Hematopoietic multipotent progenitor cell treated with erythropoietin and hydrocortisone succinate and interleukin-3 and kit ligand, for 17 days (in vitro differentiated cells): ENCODE data around the gene OPN1SW.

Experiments
- DNase-seq: peaks from one replicate; pipeline ENCODE4 v3.0.0-alpha.2; 2015; ENCODE audit warnings: low spot score

The OPN1SW gene

DNA sequence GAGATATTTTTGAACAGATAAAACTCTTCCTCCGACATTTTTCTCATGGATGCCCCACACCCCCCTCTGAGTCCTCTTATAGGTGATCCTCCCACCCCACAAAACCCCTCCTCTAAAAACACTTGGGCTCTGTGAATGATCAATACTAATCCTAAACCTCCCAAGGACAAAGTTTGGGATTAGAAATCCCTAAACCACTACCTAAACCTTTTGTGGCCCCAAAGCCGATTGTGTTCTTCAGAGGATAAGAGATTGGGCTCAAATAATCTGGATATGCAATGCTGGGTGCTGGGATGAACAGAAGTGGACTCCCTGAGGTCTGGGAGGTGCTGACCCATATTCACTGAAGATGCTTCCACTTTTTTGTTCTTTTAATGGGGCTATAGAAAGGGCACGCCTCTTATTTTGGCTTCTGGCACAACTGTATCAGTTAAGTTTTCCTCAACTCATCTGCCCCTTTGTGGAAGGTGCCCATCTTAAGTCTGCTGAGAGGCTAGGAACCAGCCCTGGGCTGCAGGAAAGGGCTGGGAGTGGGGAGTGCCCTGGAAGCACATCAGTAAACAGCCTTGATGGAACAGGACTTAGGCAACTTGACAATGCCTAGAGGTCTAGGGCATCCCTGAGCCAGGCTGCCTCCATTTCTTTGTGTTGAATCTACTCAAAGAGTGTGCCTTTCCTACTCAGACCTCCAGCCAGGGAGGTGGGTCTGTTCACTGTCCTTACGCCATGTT is at the start of gene OPN1SW:
Gene OPN1SW (minus strand): TSS at position 51 of the 731 bp plus-strand sequence. CDS start 13 bp downstream, at position 38.
- no peak for DNase-seq

DNA sequence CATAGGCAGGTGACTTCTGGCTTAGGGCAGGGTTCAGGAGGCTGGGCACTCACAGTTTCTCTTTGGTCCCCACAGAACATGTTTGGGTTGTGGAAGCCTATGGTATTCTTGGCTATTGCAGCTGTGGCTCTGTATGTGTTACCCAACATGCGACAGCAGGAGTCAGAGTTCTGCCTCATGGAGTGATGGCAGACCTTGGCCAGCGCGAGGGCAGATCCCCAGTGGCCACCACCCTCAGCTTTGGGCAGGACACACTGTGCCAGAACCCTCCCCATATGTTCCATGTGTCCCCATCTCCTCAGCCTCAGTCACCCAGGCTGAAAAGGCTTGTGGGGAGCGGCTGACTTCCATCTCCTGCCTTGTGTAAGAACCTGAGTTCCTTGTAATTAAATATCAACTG is 46.1 kb upstream of the OPN1SW start:
- no peak for DNase-seq

DNA sequence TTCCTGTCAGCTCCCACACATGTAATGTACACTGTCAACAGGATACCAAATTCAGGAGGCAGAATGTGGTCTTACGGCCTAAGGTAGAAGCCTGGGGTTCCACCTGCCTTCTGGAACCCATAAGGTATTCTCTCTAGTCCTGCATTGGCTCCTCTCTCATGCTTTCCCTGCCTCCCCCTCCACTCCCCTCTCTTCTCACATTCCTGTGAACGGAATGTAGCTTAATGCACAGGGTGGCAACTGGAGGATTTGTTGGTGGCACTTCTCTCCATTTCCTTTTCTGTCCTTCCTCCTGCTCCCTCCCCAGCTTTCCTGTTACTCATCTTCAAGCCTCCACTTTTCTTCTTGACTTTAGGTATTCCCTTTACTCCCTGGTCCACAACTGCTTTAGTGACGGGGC is 43.1 kb upstream of the OPN1SW start:
- DNase-seq = no peak

DNA sequence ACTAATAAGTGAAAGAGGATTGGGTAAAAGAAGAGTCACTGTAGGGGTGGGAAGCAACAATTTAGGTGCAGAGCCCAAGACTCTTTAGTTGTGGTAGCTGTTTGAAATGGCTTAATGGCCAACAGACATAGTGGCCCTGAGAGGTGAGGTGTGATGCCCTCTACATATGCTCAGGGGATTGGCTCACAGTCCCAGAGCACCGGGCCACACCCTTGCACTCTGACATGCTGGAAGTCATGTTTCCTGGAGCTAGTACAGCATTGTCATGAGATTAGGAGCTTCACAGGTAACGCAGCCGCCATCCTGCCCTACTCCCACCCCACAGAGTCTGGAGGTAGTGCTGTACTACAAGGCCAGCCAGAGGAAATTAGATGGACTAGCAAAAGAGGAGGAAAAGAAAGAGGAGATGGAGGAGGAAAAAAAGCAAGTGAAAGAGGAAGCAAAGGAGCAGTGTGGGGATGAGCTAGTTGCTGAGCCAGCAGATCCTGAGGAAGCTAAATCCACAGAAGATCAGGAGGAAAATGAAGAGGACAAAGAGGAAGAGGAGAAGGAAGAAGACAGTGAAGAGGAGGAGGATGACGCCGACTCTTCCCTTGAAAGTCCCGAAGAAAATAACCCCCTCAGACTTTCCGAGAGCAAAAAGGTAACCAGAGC is 39.8 kb upstream of the OPN1SW start:
- no peak for DNase-seq

DNA sequence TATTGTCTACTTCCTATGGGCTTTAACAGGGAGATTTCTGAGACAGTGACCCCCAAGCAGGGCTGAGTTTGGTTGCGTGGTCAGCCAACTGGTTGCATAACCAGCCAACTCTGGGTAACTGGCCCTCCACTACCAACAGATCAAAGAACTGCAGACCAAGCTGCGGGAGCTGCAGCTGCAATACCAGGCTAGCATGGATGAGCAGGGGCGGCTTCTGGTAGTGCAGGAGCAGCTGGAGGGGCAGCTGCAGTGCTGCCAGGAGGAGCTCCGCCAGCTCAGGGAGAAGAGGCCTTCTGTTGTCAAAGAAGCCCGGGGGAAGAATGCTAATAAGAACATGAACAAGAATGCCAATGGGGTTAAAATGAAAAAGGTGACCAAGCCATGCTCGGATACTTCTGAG is 38.9 kb upstream of the OPN1SW start:
- DNase-seq = no peak

GRCh38 chr7:128812514-128813168 is 37.0 kb upstream of the OPN1SW start:
- no peak for DNase-seq

GRCh38 chr7:128811631-128812430 is 36.2 kb upstream of the OPN1SW start:
- DNase-seq = no peak

GRCh38 chr7:128810997-128811396 is 35.4 kb upstream of the OPN1SW start:
- no peak for DNase-seq

DNA sequence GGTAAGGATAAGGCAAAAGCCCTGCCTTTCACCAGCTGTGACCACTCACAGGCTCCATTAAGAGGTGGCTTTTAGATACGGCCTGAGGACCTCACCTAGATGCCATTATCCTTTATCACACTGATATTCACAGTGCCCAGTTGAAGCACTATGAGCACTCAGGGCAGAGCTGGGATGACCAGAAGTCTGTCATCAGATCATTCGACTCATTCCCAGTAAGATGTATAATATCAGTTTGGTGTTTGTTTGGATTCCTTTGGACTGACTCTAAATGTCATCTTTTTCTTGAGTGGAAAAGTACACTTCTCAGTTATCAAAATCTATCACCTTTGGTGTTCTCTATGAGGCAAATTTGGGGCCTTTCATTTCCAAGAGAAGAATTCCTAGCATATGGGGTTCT is 34.9 kb upstream of the OPN1SW start:
- DNase-seq = no peak

- DNase-seq = no peak
Observed at GRCh38 chr7:128809363-128809762, 33.8 kb upstream of the OPN1SW start.

DNA sequence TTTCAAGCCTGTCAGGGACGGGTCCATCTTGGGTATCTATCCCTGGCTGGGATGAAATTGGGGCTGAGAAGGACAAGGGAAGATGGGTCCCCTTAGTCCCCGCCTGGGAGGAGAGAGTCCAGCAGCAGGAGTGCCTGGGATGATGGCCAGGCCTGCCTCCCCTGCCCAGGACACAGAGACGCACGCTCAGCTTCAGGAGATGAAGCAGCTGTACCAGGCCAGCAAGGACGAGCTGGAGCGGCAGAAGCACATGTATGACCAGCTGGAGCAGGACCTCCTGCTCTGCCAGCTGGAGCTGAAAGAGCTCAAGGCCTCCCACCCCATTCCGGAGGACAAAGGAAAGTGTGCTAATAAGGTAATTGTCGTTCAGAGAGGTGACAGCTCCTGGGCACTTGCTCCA is 31.6 kb upstream of the OPN1SW start:
- DNase-seq = no peak

- DNase-seq = no peak
Observed at GRCh38 chr7:128805225-128805624, 29.6 kb upstream of the OPN1SW start.

GRCh38 chr7:128804484-128804883 is 28.9 kb upstream of the OPN1SW start:
- no peak for DNase-seq

DNA sequence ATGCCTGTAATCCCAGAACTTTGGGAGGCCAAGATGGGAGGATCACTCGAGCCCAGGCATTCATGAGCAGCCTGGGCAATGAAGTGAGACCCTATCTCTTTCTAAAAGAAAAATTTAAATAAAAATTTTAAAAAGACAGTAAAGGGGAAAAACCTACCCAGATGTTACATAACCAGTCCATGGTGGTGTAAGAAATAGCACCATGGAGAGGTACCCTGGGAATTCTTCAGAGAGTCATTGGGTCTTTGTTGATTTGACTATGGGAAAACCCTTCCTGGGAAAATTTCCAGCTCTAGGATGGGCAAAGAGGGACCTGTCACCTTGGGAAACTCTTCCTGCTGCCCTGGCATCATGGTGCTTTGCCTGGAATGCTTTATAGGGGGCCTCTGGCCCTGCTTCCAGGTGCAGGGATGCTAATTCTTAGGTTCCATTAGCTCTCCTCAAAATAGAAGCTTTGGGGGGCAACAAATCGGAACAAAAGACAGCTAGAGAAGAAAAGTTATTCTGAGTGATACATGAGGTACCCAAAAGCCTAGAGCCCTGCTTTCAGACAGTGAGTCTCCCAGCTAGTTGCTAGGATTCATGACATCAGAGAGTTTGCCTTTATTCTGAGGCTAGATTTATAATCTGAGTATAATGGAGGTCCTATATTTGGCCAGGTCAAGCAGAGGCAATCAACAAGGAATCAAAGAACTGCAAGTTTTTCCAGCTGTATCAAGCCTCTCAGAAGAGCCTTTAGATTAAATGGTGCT is 26.2 kb upstream of the OPN1SW start:
- DNase-seq = no peak

DNA sequence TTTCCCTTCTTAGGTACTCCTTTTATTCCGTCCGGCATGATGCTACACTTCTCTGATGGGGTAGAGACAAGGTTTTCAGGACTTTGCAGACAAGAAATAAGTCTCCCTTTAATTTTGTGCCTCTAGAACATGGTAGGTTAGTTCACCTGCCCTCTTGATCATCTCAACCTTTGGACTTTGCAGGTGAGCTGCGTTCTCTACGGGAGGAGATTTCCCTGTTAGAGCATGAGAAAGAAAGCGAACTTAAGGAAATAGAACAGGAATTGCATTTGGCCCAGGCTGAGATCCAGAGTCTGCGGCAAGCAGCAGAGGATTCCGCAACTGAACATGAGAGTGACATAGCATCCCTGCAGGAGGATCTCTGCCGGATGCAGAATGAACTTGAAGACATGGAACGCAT is 25.4 kb upstream of the OPN1SW start:
- DNase-seq = no peak

- DNase-seq = no peak
Observed at GRCh38 chr7:128800567-128800966, 25.0 kb upstream of the OPN1SW start.

GRCh38 chr7:128799451-128799850 is 23.9 kb upstream of the OPN1SW start:
- no peak for DNase-seq

DNA sequence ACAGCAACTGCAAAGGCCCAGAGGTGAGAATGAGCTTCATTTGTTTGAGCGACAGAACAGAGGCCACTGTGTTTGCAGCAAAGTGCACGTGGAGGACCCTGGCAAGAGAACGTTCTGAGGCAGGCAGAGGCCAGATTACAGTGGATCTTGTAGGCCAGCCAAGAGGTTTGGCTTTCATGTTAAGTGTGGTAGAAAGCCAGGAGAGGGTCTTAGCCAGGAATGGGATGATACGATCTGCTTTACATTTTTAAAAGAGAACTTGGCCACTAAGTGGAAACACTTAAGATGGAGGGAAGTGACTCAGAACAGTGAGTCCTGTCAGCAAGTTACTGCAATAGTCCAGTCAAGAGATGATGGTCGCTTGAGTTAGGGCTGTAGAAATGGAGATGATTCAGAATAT is 20.7 kb upstream of the OPN1SW start:
- no peak for DNase-seq

DNA sequence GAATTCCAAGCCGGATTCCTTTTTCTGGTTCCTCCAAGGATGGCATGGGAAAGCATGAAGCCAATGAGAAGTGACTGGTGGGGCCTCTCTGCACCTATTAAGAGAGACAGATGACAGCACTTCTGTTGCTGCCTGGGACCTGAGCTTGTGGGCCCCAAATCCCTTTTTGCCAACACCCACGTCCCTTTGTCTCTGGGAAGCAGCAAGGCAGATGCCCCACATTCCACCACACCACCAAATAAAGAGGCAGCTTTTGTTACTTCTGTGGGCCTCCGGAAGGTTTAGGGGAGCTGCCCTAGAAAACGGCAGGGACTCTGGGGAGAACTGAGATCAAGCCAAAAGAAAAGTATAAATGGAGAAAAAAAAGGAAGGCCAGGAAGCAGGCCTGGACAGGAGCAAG is 19.5 kb upstream of the OPN1SW start:
- no peak for DNase-seq

GRCh38 chr7:128794436-128794835 is 18.8 kb upstream of the OPN1SW start:
- no peak for DNase-seq

DNA sequence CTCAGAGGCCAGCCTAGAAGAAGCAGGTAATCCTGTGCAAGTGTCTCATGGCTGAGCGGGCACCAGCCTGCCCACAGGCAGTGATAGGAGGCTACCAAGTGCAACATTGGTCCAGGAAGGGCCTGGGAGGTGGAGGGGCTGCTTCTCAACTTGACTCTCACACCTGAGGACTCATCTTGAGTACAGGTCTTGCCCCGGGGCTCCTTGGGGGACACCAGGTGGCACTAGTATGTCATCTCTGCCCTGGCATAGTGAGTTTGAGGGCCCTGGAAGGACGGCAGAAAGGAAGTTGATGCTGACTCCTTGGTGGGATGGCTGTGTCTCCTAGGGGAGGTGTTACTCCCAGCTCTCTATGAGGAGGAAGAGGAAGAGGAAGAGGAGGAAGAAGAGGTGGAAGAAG is 18.4 kb upstream of the OPN1SW start:
- DNase-seq = no peak

DNA sequence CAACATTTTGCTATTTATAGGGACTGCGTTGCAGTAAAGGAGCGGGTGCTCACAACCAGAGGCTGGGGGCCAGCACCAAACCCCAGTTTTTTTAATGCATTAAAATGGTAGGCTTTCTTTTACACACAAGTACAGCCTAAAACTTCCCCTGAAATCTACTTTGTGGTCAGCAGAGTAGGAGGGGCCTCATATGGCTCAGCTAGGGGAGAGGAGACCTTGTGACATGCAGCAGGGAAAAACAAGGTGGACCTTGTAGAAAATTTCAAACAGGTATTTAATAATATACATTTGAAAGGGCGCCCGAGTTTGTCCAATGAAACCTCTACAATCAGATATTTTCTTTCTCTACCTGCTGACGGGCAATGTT is 17.6 kb upstream of the OPN1SW start:
- DNase-seq = no peak
